Heart right ventricle (tissue), 16 donors: ENCODE data around the gene ZC3H12C. TPM values are rescaled to one million over a fixed set of nuclear protein-coding genes. Genes with fewer than 3 reads are reported as not detected.

Experiments used
- ATAC-seq, 8 donors: fragments of 200-7000 bp; cut with Tn5 transposase; one replicate each; pipeline ENCODE4 v1.9.1; 2020; ENCODE audit warnings: mild to moderate bottlenecking in 8 of 8, moderate library complexity in 8 of 8, moderate number of reproducible peaks in 1 of 8
- DNase-seq, 2 donors: peaks; one replicate each; pipeline ENCODE4 v3.0.0-alpha.2; 2020
- H3K27ac ChIP-seq, 10 donors: fragments of 200-600 bp; sonication (generic) in 2 of 10; one replicate each; pipeline versions ENCODE4 v1.5.0 to v1.8.0; 2020 to 2022; ENCODE audit warnings: mild to moderate bottlenecking in 3 of 10
- H3K27me3 ChIP-seq, 7 donors: fragments of 200-600 bp; one replicate each; pipeline ENCODE4 v1.8.0; 2021 to 2022; ENCODE audit warnings: mild to moderate bottlenecking in 2 of 7
- H3K36me3 ChIP-seq, 9 donors: fragments of 200-600 bp; sonication (generic) in 1 of 9; one replicate each; pipeline versions ENCODE4 v1.5.0 to v1.8.0; 2020 to 2022; ENCODE audit warnings: mild to moderate bottlenecking in 2 of 9
- H3K4me1 ChIP-seq, 9 donors: fragments of 200-600 bp; sonication (generic) in 1 of 9; one replicate each; pipeline versions ENCODE4 v1.5.0 to v1.8.0; 2020 to 2022; ENCODE audit warnings: mild to moderate bottlenecking in 4 of 9
- H3K4me3 ChIP-seq, 10 donors: fragments of 200-600 bp; sonication (generic) in 2 of 10; one replicate each; pipeline versions ENCODE4 v1.5.0 to v1.8.0; 2020 to 2022; ENCODE audit warnings: mild to moderate bottlenecking in 7 of 10, moderate library complexity in 2 of 10
- H3K9me3 ChIP-seq, 11 donors: fragments of 200-600 bp in 10 of 11; sonication (generic) in 2 of 11; one replicate each; pipeline versions ENCODE4 v1.5.0 to v1.8.0; 2013 to 2022; ENCODE audit warnings: mild to moderate bottlenecking in 2 of 11, control low read depth in 1 of 11, moderate library complexity in 1 of 11
- CTCF ChIP-seq, 9 donors: fragments of 200-600 bp; sonication (generic) in 2 of 9; IDR thresholded peaks; one replicate each; pipeline versions ENCODE4 v1.5.0 to v1.8.0; 2021 to 2022; ENCODE audit warnings: antibody characterized with exemption in 9 of 9, mild to moderate bottlenecking in 5 of 9, moderate library complexity in 1 of 9
- WGBS, 2 donors: extraction: QIAGEN DNeasy Blood & Tissue Kit; methylation state at CpG; one replicate each; pipeline ENCODE4 v1.1.7; 2013; ENCODE audit warnings: inconsistent platforms in 1 of 2; 5-methylcytosine and 5-hydroxymethylcytosine counted together
- intact Hi-C, 10 donors: fragments of 100-400 bp; cut with DNase I; formaldehyde crosslinking; loops; one replicate each; pipeline versions ENCODE4 v1.11.1 to v1.14.2; 2022
- polyA plus RNA-seq, 2 donors: library from polyadenylated mRNA; stranded (reverse); fragments of 200-250 nt; gene quantifications; one replicate each; pipeline ENCODE4 v1.2.3, GENCODE V29; 2013
- total RNA-seq, 10 donors: library from RNA; stranded (reverse); fragmentation: NEBNext Ultra II Directional in 3 of 10; extraction: Animal tissue kit (Norgen Biotek cat#: 25700) in 3 of 10; gene quantifications; one replicate each; pipeline versions ENCODE4 v1.2.1 to v1.2.4, GENCODE V29; 2021 to 2023
- donor health status: Arrhythmogenic right ventricular cardiomyopathy.
- donor health status: ischemic (EF 13 %, LVEDD 7.1; RV severe dilation, severe dysfunction).
- donor health status: healthy with polysubstance abuse.
- donor health status: DM: no; HTN: yes; CAD: no.
- donor health status: DM: no; HTN: no; CAD: no.
- donor health status: ischemic (EF 25% LVEDD 6.9; RV normal size, moderate dysfunction).
- donor health status: ischemic (EF 25% LVEDD 5.7; RV mildly dilated, moderate dysfunction).
- donor health status: healthy.
- donor health status: DM: yes; HTN: yes; CAD: no.
- donor health status: Ischemic cardiomyopathy.
- donor health status: ischemic (EF 35%, LVEDD 5.7; RV mildly dilated, moderate dysfunction).
- donor health status: nonischemic (EF 11% LVEDD 7.7; RV severe dilation, severe dysfunction).
- donor health status: DM: yes; HTN: yes; CAD: no.
- donor health status: PGD.
- donor health status: ischemic (EF 29% LVEDD 5.4; RV normal size, mild dysfunction).
- donor health status: nonischemic (EF 23%, LVEDD 6.1; RV moderate dilation, normal function).

ZC3H12C gene
- total and polyA plus RNA-seq, 12 donors: 2.1 to 22.8 (median 20.1) TPM

DNA sequence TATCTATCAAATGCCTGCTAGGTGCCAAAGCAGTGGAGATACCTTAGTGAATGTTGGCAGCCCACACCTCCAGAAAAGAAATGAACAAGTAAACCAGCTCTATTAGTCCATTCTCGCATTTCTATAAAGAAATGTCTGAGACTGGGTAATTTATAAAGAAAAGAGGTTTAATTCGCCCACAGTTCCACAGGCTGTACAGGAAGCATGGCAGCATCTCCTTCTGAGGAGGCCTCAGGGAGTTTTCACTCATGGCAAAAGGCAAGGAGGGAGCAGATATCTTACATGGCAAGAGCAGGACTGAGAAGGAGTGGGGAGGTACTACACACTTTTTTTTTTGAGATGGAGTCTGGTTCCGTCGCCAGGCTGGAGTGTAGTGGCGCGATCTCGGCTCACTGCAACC is 18.7 kb upstream of the ZC3H12C start:
- 97 to 99% methylated on average over 7 of the region's 7 CpGs for WGBS, 2 donors
- no peak for TF ChIP-seq CTCF (IDR thresholded peaks at IDR 0.05)
- DNase-seq: no peak
- Histone ChIP-seq H3K27me3 (no peaks in the 10 kb centered on the region), H3K4me3 (no peak overlapping the region), H3K9me3 (peaks cover 0 to 9% (median 4%) of the 10 kb centered on the region in 11 donors), H3K4me1 (peaks cover 0 to 36% (median 8%) of the 10 kb centered on the region in 9 donors), H3K27ac (no peak overlapping the region), H3K36me3 (no peaks in the 10 kb centered on the region)
- ATAC-seq: no peak
- intact Hi-C loops: no loop called here

DNA sequence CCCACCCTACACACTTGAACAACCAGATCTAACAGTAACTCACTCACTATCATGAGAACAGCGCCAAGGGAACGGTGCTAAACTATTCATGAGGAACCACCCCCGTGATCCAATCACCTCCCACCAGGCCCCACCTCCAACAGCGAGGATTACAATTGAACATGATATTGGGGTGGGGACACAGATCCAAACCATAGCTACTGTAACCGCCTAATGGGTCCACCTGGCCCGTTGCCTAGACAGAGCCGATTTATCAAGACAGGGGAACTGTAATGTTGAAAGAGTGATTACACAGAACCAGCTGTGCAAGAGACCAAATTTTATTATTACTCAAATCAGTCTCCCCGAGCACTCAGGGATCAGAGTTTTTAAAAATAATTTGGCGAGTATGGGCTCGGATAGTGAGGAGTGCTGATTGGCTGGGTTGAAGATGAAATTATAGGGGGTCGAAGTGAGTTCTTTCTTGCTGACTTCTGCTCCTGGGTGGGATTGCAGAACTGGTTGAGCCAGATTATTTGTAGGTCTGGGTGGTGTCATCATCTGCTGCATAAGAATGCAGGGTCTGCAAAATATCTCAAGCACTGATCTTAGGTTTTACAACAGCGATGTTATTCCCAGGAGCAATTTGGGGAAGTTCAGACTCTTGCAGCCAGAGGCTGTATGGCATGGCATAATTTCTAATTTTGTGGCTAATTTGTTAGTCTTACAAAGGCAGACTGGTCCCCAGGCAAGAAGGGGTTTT is 17.9 kb upstream of the ZC3H12C start:
- DNase-seq (no peak), ATAC-seq (no peak)
- no peak for TF ChIP-seq CTCF (IDR thresholded peaks at IDR 0.05)
- H3K4me1 ChIP-seq: peaks cover 0 to 28% (median under 1%) of the 10 kb centered on the region in 9 donors
- no peaks in the 10 kb centered on the region for H3K36me3 ChIP-seq
- no peak overlapping the region for H3K27ac ChIP-seq
- no peaks in the 10 kb centered on the region for H3K27me3 ChIP-seq
- H3K9me3 ChIP-seq: peaks cover 0 to 10% (median 4%) of the 10 kb centered on the region in 11 donors
- no peak overlapping the region for H3K4me3 ChIP-seq
- 71 to 72% methylated on average over 12 of the region's 12 CpGs for WGBS, 2 donors
- intact Hi-C loops: no loop called here

DNA sequence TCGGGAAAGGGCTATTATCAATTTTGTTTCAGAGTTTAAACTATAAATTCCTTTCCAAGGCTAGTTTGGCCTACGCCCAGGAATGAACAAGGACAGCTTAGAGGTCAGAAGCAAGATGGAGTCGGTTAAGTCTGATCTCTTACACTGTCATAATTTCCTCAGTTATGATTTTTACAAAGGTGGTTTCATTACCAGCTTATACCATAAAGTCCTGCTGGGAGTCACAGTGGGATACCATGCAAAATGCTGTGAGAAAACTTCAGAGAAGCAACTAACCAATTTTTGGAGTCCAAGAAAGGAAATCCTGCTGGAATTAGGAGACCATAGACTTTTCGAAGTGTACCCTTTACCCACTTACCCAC is 17.4 kb upstream of the ZC3H12C start:
- TF ChIP-seq CTCF (IDR thresholded peaks at IDR 0.05): no peak
- no peak overlapping the region for H3K4me3 ChIP-seq
- ATAC-seq (no peak), DNase-seq (no peak)
- H3K4me1 ChIP-seq: peaks cover 0 to 26% (median 0%) of the 10 kb centered on the region in 9 donors
- WGBS, 2 donors: 62 to 64% methylated on average over 4 of the region's 4 CpGs
- peaks cover 0 to 10% (median 4%) of the 10 kb centered on the region in 11 donors for H3K9me3 ChIP-seq
- intact Hi-C loops: no loop called here
- no peaks in the 10 kb centered on the region for H3K36me3 ChIP-seq
- no peaks in the 10 kb centered on the region for H3K27me3 ChIP-seq
- H3K27ac ChIP-seq: no peak overlapping the region

DNA sequence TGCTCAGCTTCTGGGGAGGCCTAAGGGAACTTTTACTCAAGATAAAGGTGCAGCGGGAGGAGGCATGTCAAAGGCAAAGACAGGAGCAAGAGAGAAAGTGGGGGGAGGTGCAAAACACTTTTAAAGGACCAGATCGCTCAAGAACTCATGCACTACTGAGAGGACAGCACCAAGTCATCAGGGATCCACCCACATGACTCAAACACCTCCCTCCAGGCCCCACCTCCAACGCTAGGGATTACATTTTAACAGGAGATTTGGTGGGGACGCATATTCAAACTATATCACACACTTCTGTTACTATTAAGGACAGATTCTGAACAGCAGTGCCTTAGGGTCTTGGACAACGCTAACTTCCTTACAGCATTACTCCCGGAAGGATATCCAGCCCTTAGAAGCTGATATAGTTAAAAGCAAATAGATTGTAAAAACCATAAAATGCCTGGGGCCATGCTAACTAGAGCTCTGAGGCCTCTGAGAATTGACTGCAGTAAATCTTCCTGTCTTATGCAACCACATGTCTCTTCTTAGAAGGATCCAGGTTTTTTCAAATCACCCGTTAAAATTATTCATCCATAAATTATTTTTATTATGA is 16.7 kb upstream of the ZC3H12C start:
- Histone ChIP-seq H3K27ac (no peak overlapping the region), H3K4me3 (no peak overlapping the region), H3K27me3 (no peaks in the 10 kb centered on the region), H3K36me3 (no peaks in the 10 kb centered on the region), H3K9me3 (peaks cover 0 to 10% (median 4%) of the 10 kb centered on the region in 11 donors), H3K4me1 (peaks cover 0 to 26% (median 0%) of the 10 kb centered on the region in 9 donors)
- DNase-seq (no peak), ATAC-seq (no peak)
- 64 to 66% methylated on average over 7 of the region's 7 CpGs for WGBS, 2 donors
- no peak for TF ChIP-seq CTCF (IDR thresholded peaks at IDR 0.05)
- intact Hi-C loops: no loop called here
